Stimulated activated naive CD8-positive, alpha-beta T cell treated with anti-CD3 and anti-CD28 coated beads, Interleukin-15, Interleukin-2, amounts not matched to agents 100 ng/mL and 50 ng/mL, for 24 hours (primary cell): ENCODE measurements around the gene CCDC80.

Experiments used
- H3K27ac Mint-ChIP-seq: one replicate; pipeline ENCODE4 v1.8.0; 2021; ENCODE audit warnings: mild to moderate bottlenecking, mixed read lengths
- H3K27me3 Mint-ChIP-seq: one replicate; pipeline ENCODE4 v1.8.0; 2021; ENCODE audit warnings: mixed read lengths
- H3K36me3 Mint-ChIP-seq: one replicate; pipeline ENCODE4 v1.8.0; 2021; ENCODE audit warnings: low read depth, mixed read lengths
- H3K4me1 Mint-ChIP-seq: one replicate; pipeline ENCODE4 v1.8.0; 2021; ENCODE audit warnings: low read depth, mixed read lengths
- H3K4me3 Mint-ChIP-seq: one replicate; pipeline ENCODE4 v1.8.0; 2021; ENCODE audit warnings: mild to moderate bottlenecking, mixed read lengths
- H3K9me3 Mint-ChIP-seq: one replicate; pipeline ENCODE4 v1.8.0; 2021; ENCODE audit warnings: mixed read lengths

CCDC80 gene

DNA sequence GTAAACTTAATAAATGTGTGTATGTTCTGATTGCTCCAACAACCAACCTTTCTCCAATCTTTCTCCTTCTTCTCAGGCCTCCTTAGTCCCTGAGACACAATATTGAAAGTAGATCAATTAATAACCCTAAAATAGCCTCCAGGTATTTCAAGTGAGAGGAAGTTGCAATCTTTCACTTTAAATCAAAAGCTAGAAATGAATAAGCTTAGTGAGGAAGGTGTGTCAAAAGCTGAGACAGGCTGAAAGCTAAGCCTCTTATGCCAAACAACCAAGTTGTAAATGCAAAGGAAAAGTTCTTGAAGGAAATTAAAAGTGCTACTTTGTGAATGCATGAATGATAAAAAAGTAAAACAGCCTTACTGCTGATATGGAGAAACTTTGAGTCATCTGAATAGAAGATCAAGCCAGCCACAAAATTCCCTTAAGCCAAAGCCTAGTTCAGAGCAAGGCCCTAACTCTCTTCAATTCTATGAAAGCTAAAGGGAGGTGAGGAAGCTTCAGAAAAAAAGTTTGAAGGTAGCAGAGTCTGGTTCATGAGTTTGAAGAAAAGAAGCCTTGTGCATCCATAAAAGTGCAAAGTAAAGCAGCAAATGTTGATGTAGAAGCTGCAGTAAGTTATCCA is 38.6 kb downstream of the CCDC80 start:
- H3K27ac Mint-ChIP-seq = peak overlapping the region; percentile 18
- peaks cover 16% of the 10 kb centered on the region for H3K4me1 Mint-ChIP-seq
- H3K27me3 Mint-ChIP-seq = peaks cover 5% of the 10 kb centered on the region
- no peak overlapping the region for H3K4me3 Mint-ChIP-seq
- no peaks in the 10 kb centered on the region for H3K9me3 Mint-ChIP-seq
- peaks cover 4% of the 10 kb centered on the region for H3K36me3 Mint-ChIP-seq

DNA sequence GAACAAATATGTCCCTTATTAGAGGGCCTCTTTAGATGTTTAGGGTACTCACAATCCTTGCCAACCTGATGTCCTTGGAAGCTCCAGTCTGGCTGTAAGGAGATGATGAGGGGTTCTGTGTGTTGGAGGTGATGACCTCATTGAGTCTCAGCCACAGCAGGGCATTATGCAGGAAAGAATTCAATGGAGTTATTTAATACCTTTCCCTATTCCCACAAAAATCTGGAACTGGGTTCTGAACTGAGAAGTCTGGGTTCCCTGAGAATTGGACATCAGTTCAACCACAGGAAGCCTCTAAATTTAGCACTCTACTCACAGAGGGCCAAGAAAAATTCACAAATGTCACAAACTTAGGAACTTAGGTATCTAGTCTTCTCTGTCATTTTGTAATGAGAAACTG is 42.2 kb downstream of the CCDC80 start:
- no peak overlapping the region for H3K27ac Mint-ChIP-seq
- H3K4me1 Mint-ChIP-seq = peaks cover 11% of the 10 kb centered on the region
- no peaks in the 10 kb centered on the region for H3K9me3 Mint-ChIP-seq
- H3K27me3 Mint-ChIP-seq = no peaks in the 10 kb centered on the region
- H3K4me3 Mint-ChIP-seq = no peak overlapping the region
- peaks cover 12% of the 10 kb centered on the region for H3K36me3 Mint-ChIP-seq

DNA sequence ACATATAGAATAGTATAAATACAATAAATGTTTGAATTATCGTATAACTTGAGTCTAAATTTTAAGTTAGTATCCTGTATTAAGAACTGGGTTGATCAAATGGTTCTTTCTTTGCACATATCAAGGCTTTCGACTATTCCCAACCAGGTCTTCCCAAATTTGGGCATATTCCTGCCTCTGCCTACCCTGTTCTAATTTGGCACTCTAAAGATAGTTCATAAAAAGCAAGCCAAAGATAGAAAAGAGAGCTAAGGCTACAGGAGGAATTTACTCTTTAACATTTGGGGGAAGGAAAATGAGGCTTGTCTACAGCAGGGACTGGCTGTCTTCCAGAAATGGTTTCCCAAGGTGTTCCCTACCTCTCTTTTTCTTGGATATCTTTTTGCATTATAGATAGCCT is 43.0 kb downstream of the CCDC80 start:
- Mint-ChIP-seq H3K27ac (no peak overlapping the region), H3K36me3 (peaks cover 15% of the 10 kb centered on the region), H3K9me3 (no peaks in the 10 kb centered on the region), H3K4me3 (no peak overlapping the region), H3K27me3 (no peaks in the 10 kb centered on the region), H3K4me1 (peaks cover 13% of the 10 kb centered on the region)

DNA sequence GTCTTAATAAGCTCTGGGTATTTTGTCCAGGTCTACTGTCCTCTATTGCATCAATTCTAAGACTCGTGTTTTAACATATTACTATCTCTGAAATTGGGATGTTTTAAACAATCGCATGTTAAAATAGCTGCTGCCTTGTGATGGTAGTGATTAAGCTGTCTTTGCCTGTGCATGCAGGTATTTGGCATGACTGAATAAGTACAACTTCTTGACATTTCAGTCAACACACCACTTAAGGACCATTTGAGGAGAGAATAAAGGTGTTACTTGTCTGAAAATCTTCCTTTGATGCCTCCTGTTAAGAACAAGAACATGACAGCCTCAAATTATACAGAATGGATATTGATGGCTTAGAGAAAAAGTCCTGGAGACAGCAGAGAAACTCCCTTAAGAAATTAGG is 46.1 kb downstream of the CCDC80 start:
- H3K9me3 Mint-ChIP-seq = no peaks in the 10 kb centered on the region
- peaks cover 39% of the 10 kb centered on the region for H3K36me3 Mint-ChIP-seq
- no peak overlapping the region for H3K4me3 Mint-ChIP-seq
- H3K27me3 Mint-ChIP-seq = no peaks in the 10 kb centered on the region
- no peak overlapping the region for H3K27ac Mint-ChIP-seq
- peaks cover 4% of the 10 kb centered on the region for H3K4me1 Mint-ChIP-seq

DNA sequence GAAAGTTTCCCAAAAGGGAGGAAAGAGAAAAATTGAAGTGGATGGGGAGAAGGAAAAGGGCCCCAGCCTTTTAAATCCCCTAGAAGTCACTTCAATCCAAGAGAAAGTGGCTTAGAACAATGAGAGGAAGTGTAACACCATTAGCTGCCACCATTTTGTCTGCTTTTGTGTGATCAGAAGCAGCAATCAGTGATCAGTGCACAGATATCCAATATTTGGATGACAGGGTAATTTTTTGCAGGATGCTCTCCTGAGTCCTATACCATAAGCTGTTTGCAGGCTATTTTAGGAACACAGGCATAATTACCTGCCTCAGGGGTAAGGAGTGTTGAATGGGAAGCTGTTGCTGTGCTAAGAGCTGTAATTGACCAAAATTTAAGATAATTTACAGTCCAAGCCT is 47.7 kb downstream of the CCDC80 start:
- H3K27ac Mint-ChIP-seq = no peak overlapping the region
- peaks cover 50% of the 10 kb centered on the region for H3K36me3 Mint-ChIP-seq
- no peaks in the 10 kb centered on the region for H3K9me3 Mint-ChIP-seq
- no peak overlapping the region for H3K4me3 Mint-ChIP-seq
- peaks cover 4% of the 10 kb centered on the region for H3K4me1 Mint-ChIP-seq
- H3K27me3 Mint-ChIP-seq = no peaks in the 10 kb centered on the region

DNA sequence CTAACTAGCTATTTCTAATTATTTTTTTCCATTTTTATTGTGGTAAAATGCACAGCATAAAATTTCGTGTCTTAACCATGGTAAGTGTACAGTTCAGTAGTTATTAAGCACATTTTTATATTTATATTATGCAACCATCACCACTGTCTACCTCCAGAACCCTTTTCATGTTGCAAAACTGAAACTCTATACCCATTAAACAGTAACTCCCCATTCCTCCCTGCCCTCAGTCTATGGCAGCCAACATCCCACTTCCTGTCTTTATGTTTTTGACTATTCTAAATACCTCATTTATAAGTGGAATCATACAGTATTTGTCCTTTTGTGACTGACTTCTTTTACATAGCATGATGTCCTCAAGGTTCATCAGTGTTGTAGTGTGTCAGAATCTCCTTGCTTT is 53.6 kb downstream of the CCDC80 start:
- no peak overlapping the region for H3K27ac Mint-ChIP-seq
- H3K27me3 Mint-ChIP-seq = no peaks in the 10 kb centered on the region
- H3K36me3 Mint-ChIP-seq = peaks cover 64% of the 10 kb centered on the region
- no peaks in the 10 kb centered on the region for H3K9me3 Mint-ChIP-seq
- H3K4me3 Mint-ChIP-seq = no peak overlapping the region
- H3K4me1 Mint-ChIP-seq = peaks cover 6% of the 10 kb centered on the region

DNA sequence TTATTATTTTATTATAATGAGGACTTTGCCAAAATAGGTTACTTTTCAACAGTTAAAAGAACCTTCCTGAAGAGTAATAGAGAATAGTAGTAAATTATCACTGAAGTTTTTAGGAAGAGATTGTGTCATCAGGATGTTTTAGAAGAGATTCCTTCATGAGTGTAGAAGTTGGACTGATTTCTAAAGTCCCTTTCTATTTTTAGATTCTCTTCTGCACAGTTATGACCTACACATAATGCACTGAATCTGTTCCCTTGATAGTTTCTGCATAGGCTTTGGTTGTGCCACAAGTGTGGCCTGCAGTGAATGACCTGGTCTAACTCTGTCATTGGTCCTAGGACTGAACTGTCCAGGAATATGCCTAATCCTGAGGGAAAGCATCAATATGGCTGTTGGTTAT is 55.2 kb downstream of the CCDC80 start:
- H3K36me3 Mint-ChIP-seq = peaks cover 57% of the 10 kb centered on the region
- H3K27me3 Mint-ChIP-seq = no peaks in the 10 kb centered on the region
- H3K4me3 Mint-ChIP-seq = no peak overlapping the region
- H3K4me1 Mint-ChIP-seq = peaks cover 9% of the 10 kb centered on the region
- no peaks in the 10 kb centered on the region for H3K9me3 Mint-ChIP-seq
- no peak overlapping the region for H3K27ac Mint-ChIP-seq

DNA sequence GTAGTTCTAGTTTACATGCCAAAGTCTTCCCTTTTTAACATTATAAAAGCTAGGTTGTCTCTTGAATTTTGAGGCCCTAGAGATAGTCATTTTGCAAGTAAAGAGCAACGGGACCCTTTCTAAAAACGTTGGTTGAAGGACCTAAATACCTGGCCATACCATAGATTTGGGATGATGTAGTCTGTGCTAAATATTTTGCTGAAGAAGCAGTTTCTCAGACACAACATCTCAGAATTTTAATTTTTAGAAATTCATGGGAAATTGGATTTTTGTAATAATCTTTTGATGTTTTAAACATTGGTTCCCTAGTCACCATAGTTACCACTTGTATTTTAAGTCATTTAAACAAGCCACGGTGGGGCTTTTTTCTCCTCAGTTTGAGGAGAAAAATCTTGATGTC is 57.8 kb downstream of the CCDC80 start:
- no peaks in the 10 kb centered on the region for H3K27me3 Mint-ChIP-seq
- no peak overlapping the region for H3K4me3 Mint-ChIP-seq
- H3K27ac Mint-ChIP-seq = no peak overlapping the region
- H3K9me3 Mint-ChIP-seq = no peaks in the 10 kb centered on the region
- peaks cover 9% of the 10 kb centered on the region for H3K4me1 Mint-ChIP-seq
- H3K36me3 Mint-ChIP-seq = peaks cover 39% of the 10 kb centered on the region

DNA sequence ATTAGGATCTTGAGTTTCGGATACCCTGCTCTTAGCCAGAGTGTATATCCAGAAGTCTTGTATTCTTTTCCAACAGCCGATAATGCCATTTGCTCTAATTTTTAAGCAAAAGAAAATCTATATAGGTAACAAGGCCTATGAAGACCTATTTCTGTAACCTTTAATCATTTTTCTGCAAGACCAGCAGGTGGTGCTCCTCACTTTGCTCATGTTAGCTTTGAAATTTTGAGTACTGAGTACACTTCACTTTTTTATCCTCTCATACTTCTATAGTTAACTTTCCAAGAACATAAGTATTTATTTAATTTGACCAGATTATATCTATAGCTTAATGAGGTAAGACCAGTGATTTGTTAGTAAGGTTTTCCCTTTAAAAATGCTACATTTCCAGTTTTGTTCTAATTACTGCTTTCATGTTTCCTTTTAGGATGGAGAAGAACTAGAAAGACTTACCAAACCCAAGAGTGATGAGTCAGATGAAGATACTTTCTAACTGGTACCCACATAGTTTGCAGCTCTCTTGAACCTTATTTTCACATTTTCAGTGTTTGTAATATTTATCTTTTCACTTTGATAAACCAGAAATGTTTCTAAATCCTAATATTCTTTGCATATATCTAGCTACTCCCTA is 58.6 kb downstream of the CCDC80 start:
- no peaks in the 10 kb centered on the region for H3K9me3 Mint-ChIP-seq

DNA sequence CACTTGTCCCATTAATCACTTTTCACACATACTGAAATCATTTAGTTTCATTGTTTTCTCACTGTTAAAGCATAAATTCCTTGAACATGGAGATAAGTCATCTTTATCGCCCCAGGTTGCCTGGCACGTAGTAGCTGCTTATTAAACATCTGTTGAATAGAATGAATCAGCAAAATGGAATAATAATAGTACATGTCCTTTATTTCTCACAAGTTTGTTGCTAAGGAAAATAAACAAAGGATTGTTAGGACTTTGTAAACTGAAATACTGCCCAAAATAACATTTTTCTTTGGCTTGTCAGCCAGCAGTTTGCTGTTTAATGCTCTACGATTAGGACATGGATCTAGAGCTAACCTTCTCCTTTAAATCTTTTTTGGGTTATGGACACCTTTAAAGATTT is 61.2 kb downstream of the CCDC80 start:
- peaks cover 26% of the 10 kb centered on the region for H3K36me3 Mint-ChIP-seq
- H3K4me1 Mint-ChIP-seq = peaks cover 6% of the 10 kb centered on the region

More for the DNA sequence above, 58.6 kb downstream of the CCDC80 start:
- peaks cover 33% of the 10 kb centered on the region for H3K36me3 Mint-ChIP-seq
- peaks cover 9% of the 10 kb centered on the region for H3K4me1 Mint-ChIP-seq
- no peak overlapping the region for H3K27ac Mint-ChIP-seq
- H3K4me3 Mint-ChIP-seq = no peak overlapping the region
- no peaks in the 10 kb centered on the region for H3K27me3 Mint-ChIP-seq

DNA sequence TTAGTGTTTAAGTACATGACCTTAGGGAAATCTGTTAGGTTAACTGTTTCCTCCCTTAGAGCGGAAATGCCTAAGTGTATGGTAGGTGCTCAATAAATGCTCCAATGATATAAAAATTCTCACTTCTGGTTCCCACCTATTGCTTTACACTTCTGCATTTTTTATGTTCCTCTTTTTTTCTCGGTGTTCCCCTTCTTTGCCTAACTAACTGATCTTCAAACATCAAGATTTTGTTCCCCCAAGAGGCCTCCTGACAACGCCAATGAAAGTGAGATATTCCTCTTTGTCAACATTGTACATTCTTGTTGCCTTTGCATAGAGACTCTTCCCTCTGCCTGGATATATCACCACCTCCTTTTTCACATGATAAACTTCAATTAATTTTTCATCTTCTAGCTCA is 61.7 kb downstream of the CCDC80 start:
- H3K27me3 Mint-ChIP-seq = no peaks in the 10 kb centered on the region
- no peaks in the 10 kb centered on the region for H3K9me3 Mint-ChIP-seq
- no peak overlapping the region for H3K27ac Mint-ChIP-seq
- peaks cover 21% of the 10 kb centered on the region for H3K36me3 Mint-ChIP-seq
- H3K4me1 Mint-ChIP-seq = peaks cover 6% of the 10 kb centered on the region
- no peak overlapping the region for H3K4me3 Mint-ChIP-seq

More for the DNA sequence above, 61.2 kb downstream of the CCDC80 start:
- Mint-ChIP-seq H3K27ac (no peak overlapping the region), H3K27me3 (no peaks in the 10 kb centered on the region), H3K9me3 (no peaks in the 10 kb centered on the region), H3K4me3 (no peak overlapping the region)

DNA sequence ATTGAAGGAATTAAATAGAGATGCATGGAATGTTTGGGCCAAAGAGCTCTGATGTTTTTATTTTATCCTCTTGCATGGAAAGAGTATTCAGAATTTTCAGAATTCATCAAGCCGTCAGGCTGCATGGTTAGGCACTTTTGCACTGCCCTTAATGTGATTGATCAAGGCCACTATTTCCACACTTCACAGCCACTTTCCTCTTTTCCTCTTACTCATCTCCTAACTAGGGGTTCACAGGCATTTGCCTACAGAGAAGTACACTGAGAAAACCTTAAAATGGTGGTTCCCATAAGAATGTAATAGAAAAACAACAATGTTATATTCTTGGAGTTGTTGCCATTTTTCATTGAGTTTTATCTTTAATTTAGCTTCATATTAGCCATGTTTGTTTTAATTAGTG is 68.2 kb downstream of the CCDC80 start:
- Mint-ChIP-seq H3K36me3 (peaks cover 40% of the 10 kb centered on the region), H3K9me3 (no peaks in the 10 kb centered on the region), H3K4me1 (peaks cover 3% of the 10 kb centered on the region), H3K4me3 (no peak overlapping the region), H3K27me3 (no peaks in the 10 kb centered on the region), H3K27ac (no peak overlapping the region)

DNA sequence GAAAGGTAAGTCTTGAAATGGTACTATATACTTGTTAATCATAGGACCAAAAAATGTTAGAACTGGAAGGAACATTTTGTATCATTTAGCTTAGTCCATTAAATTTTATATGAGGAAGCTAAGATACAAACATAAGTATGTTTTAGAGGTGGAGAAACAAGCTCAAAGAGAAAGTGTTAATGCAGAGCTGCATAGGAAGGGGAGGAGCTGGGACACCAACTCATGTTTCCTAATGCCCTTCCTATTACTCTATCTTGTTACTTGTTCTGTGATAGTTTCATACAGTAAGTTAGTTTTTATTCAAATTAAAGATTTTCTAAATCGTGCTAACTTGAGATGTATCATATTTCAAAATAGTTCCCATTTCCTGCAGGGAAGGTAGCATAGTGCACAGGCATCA is 71.7 kb downstream of the CCDC80 start:
- H3K9me3 Mint-ChIP-seq = no peaks in the 10 kb centered on the region
- peaks cover 55% of the 10 kb centered on the region for H3K36me3 Mint-ChIP-seq
- no peaks in the 10 kb centered on the region for H3K27me3 Mint-ChIP-seq
- no peak overlapping the region for H3K4me3 Mint-ChIP-seq
- H3K4me1 Mint-ChIP-seq = peaks cover 12% of the 10 kb centered on the region
- no peak overlapping the region for H3K27ac Mint-ChIP-seq

DNA sequence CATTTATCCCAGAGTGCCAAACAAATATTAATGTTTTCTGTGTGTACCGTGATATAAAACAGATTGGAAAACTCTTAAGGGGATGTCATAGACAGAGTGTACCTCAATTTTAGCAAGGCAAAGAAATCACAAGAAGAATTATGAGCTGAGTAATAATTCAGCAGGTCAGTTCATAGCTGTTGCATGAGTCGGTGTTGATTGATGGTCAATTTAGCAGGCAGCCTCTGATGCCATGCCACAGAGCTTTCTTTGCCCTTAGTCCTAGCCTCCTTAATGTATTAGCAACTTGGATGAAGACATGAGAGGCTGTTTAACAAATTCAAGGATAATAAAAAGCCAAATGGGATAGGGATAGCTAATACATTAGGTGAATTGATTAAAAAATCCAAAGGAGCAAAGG is 72.3 kb downstream of the CCDC80 start:
- Mint-ChIP-seq H3K4me1 (peaks cover 18% of the 10 kb centered on the region), H3K9me3 (no peaks in the 10 kb centered on the region), H3K36me3 (peaks cover 55% of the 10 kb centered on the region), H3K4me3 (no peak overlapping the region), H3K27ac (no peak overlapping the region), H3K27me3 (no peaks in the 10 kb centered on the region)

DNA sequence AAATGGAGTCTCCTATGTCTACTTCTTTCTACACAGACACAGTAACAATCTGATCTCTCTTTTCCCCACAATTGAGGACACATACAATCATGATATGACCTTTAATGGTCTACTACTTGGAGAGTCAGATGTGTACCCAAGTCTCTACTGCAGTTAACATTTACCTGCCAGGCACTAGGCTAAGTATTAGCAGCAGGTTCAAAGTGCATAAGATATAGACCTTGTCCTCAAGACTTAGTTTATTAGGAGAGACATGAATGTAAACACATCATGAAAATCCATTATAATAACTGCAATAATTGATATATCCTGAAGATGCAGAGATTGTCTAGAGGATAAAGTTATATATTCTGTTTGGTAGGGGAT is 76.0 kb downstream of the CCDC80 start:
- Mint-ChIP-seq H3K36me3 (peaks cover 39% of the 10 kb centered on the region), H3K27me3 (no peaks in the 10 kb centered on the region), H3K9me3 (no peaks in the 10 kb centered on the region), H3K4me3 (no peak overlapping the region), H3K27ac (no peak overlapping the region), H3K4me1 (peaks cover 36% of the 10 kb centered on the region)
